ENCODE measurements around the gene BTBD2. TPM values are rescaled to one million over a fixed set of nuclear protein-coding genes. Genes with fewer than 3 reads are reported as not detected.

The BTBD2 gene
- total and polyA plus RNA-seq, 2 of the 8 experiments (the other 6 are each of a cell fraction or from before 2014, with no cell fraction given) = 91.7 to 92.3 TPM

- TF ChIP-seq CHD7 (IDR thresholded peaks at IDR 0.05; ENCODE audit: insufficient replicate concordance, low read length) (no peak), SIX5 (IDR thresholded peaks at IDR 0.05; ENCODE audit: low read depth, low read length) (no peak), CTCF (IDR thresholded peaks at IDR 0.05; ENCODE audit: control extremely low read depth in 1 of 3, insufficient read depth in 1 of 3, low read depth in 1 of 3, low read length in 3 of 3) (no peak), EP300 (IDR thresholded peaks at IDR 0.05; ENCODE audit: borderline replicate concordance in 1 of 2, low read depth in 2 of 2, low read length in 2 of 2) (no peak), KDM4A (IDR thresholded peaks at IDR 0.05; ENCODE audit: low read depth, low read length, severe bottlenecking) (no peak), TAF7 (optimal IDR thresholded peaks at IDR 0.05; ENCODE audit: borderline replicate concordance, low read depth, low read length) (no peak), SP4 (IDR thresholded peaks at IDR 0.05; ENCODE audit: low read length) (no peak), CHD1 (IDR thresholded peaks at IDR 0.05; ENCODE audit: low read depth, low read length) (no peak), SP1 (IDR thresholded peaks at IDR 0.05; ENCODE audit: low read depth, low read length) (no peak)
Observed at GRCh38 chr19:2013683-2013961, 1.9 kb downstream of the BTBD2 start (continued).
